HT-29 (cell line): Measurements from ENCODE around the gene EIF3F. TPM values are rescaled to one million over a fixed set of nuclear protein-coding genes. Genes with fewer than 3 reads are reported as not detected.

Source experiments
- DNase-seq: peaks from one replicate; pipeline ENCODE4 v3.0.0-alpha.2; 2015; ENCODE audit warnings: low spot score
- total RNA-seq: library from RNA; depleted of rRNA; stranded (reverse); fragments of >200 nt; shearing (Covaris generic); gene quantifications from 2 replicates; pipeline ENCODE4 v1.2.3, GENCODE V29; 2014

EIF3F gene
- total RNA-seq, 1 experiment from 2014 or later: 485 TPM

GRCh38 chr11:7994581-7995278 is 7.6 kb downstream of the EIF3F start:
- DNase-seq: no peak

GRCh38 chr11:7999795-8000194 is 12.7 kb downstream of the EIF3F start:
- no peak for DNase-seq

- no peak for DNase-seq
Observed at GRCh38 chr11:8000390-8000789, 13.3 kb downstream of the EIF3F start.

GRCh38 chr11:8002676-8003075 is 15.5 kb downstream of the EIF3F start:
- no peak for DNase-seq

GRCh38 chr11:8003187-8003586 is 16.1 kb downstream of the EIF3F start:
- no peak for DNase-seq

GRCh38 chr11:8004008-8004407 is 16.9 kb downstream of the EIF3F start:
- DNase-seq: no peak

GRCh38 chr11:8005556-8005955 is 18.4 kb downstream of the EIF3F start:
- DNase-seq: no peak

GRCh38 chr11:8006349-8006977 is 19.3 kb downstream of the EIF3F start:
- peak; percentile 88 for DNase-seq

GRCh38 chr11:8008212-8008611 is 21.1 kb downstream of the EIF3F start:
- no peak for DNase-seq

GRCh38 chr11:8009856-8010255 is 22.7 kb downstream of the EIF3F start:
- no peak for DNase-seq

GRCh38 chr11:8011371-8011770 is 24.2 kb downstream of the EIF3F start:
- no peak for DNase-seq

GRCh38 chr11:8011981-8012444 is 24.9 kb downstream of the EIF3F start:
- no peak for DNase-seq

- no peak for DNase-seq
Observed at GRCh38 chr11:8013833-8014232, 26.7 kb downstream of the EIF3F start.

- DNase-seq: no peak
Observed at GRCh38 chr11:8015753-8016239, 28.7 kb downstream of the EIF3F start.

GRCh38 chr11:8016440-8016839 is 29.3 kb downstream of the EIF3F start:
- DNase-seq: no peak

GRCh38 chr11:8017071-8017470 is 29.9 kb downstream of the EIF3F start:
- no peak for DNase-seq

GRCh38 chr11:8017894-8018483 is 30.9 kb downstream of the EIF3F start:
- DNase-seq: no peak

- DNase-seq: no peak
Observed at GRCh38 chr11:8018484-8019313, 31.6 kb downstream of the EIF3F start.

- no peak for DNase-seq
Observed at GRCh38 chr11:8019314-8020243, 32.4 kb downstream of the EIF3F start.

GRCh38 chr11:8020244-8020597 is 33.1 kb downstream of the EIF3F start:
- DNase-seq: no peak

GRCh38 chr11:8021920-8022319 is 34.8 kb downstream of the EIF3F start:
- no peak for DNase-seq
